Karpas-422 (cell line): Measurements from ENCODE around the gene TEX2. TPM values are rescaled to one million over a fixed set of nuclear protein-coding genes. Genes with fewer than 3 reads are reported as not detected.
"Not testable (repeated sequence)": the region's sequence is repeated elsewhere in the genome, so short reads cannot be mapped to it uniquely, and the experiment has no call there.

Source experiments
- DNase-seq: peaks from one replicate; pipeline ENCODE4 v3.0.0-alpha.2; 2015
- H2AFZ ChIP-seq: fragments of 200-600 bp; sonication (generic); 2 replicates; pipeline ENCODE4 v1.6.1; 2014; ENCODE audit warnings: antibody characterized with exemption, low read length, mixed read lengths
- H3K27ac ChIP-seq: fragments of 200-600 bp; sonication (generic); 2 replicates; pipeline ENCODE4 v1.5.1; 2014; ENCODE audit warnings: mild to moderate bottlenecking, low read length, moderate library complexity
- H3K27me3 ChIP-seq: fragments of 200-600 bp; sonication (generic); 2 replicates; pipeline ENCODE4 v1.6.1; 2014; ENCODE audit warnings: low read length, mixed read lengths
- H3K36me3 ChIP-seq: fragments of 200-600 bp; sonication (generic); 2 replicates; pipeline ENCODE4 v1.6.1; 2014; ENCODE audit warnings: low read length, mixed read lengths; ENCODE audit not compliant: insufficient read depth
- H3K4me1 ChIP-seq: fragments of 200-600 bp; sonication (generic); 2 replicates; pipeline ENCODE4 v1.6.1; 2014; ENCODE audit warnings: mild to moderate bottlenecking, low read length, mixed read lengths
- H3K4me2 ChIP-seq: fragments of 200-600 bp; sonication (generic); 2 replicates; pipeline ENCODE4 v1.6.1; 2014; ENCODE audit warnings: low read length, low read depth, mild to moderate bottlenecking; ENCODE audit not compliant: poor library complexity, severe bottlenecking
- H3K4me3 ChIP-seq: fragments of 200-600 bp; sonication (generic); 2 replicates; pipeline ENCODE4 v1.5.1; 2014; ENCODE audit warnings: mild to moderate bottlenecking, antibody characterized with exemption, low read length, mixed read lengths
- H3K79me2 ChIP-seq: fragments of 200-600 bp; sonication (generic); 2 replicates; pipeline ENCODE4 v1.6.1; 2014; ENCODE audit warnings: mild to moderate bottlenecking, low read length, mixed read lengths
- H3K9ac ChIP-seq: fragments of 200-600 bp; sonication (generic); 2 replicates; pipeline ENCODE4 v1.6.0; 2014; ENCODE audit warnings: low read length
- H3K9me2 ChIP-seq: fragments of 200-600 bp; sonication (generic), shearing (Covaris generic); replicated peaks from 2 replicates; pipeline ENCODE4 v1.6.0; 2014; ENCODE audit warnings: mild to moderate bottlenecking, low read length, moderate library complexity; ENCODE audit not compliant: insufficient read depth
- H3K9me3 ChIP-seq: fragments of 300-700, 200-600 bp; sonication (generic); 2 replicates; pipeline ENCODE4 v1.6.1; 2014; ENCODE audit warnings: low read length, mixed read lengths
- H4K20me1 ChIP-seq: fragments of 200-600 bp; sonication (generic); 2 replicates; pipeline ENCODE4 v1.6.1; 2014; ENCODE audit warnings: mild to moderate bottlenecking, antibody characterized with exemption, low read length, low read depth; ENCODE audit not compliant: insufficient read depth
- total RNA-seq: library from RNA; depleted of rRNA; stranded (reverse); fragments of >200 nt; shearing (Covaris generic); gene quantifications from 2 replicates; pipeline ENCODE4 v1.2.3, GENCODE V29; 2014; ENCODE audit warnings: low replicate concordance

The TEX2 gene
- total RNA-seq, 1 experiment from 2014 or later, result 5.5 TPM

DNA sequence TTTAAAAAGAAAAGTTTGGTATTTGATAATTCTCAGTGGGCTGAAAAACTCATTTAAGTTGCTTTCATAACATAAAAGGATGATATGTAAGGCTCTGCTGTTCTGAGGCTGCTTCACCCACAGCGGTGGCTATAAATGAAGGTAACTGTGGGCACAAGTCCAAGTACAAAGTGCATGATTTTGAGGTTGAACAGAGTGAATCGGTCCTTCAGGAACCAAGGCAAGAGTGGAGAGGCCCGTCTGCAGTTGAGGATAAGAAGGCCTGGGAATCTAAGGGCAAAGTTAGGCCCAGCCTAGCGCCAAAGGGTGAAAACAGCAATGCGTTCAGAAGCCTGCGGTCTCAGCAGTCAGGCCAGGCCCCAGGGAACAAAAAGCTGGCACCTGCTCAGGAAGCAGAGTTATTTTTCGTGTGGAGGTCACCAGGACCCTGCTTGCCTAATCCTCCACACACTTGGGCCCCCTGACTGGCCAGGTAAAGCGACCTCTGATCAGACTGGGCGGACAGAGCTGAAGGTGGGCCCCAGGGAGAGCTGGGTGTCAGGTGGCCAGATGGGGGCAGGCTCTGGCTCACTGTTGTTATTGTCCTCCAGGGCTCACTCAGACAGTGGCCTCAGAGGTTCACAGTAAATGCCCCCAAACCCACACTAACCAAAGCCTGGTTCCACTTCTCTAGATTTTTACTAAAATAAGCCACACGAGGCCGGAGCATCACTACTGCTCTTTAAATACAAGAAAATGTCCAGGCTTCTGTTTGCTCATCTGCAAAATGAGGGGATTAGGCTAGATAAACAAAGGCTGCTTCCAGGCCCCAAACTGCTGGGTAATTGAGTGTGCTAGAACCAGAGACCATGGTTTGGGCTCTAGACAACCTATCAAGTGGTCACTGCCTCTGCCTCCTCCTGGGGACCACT lies 46.5 kb downstream of the TEX2 start:
- no peak for DNase-seq
- Histone ChIP-seq H3K4me1 (no peaks in the 10 kb centered on the region), H3K9ac (no peak overlapping the region), H4K20me1 (peaks cover 13% of the 10 kb centered on the region; the same call in 1 of the 2 replicates), H3K36me3 (no peaks in the 10 kb centered on the region), H3K27me3 (no peaks in the 10 kb centered on the region), H3K4me3 (no peak overlapping the region), H2AFZ (no peak overlapping the region), H3K79me2 (no peaks in the 10 kb centered on the region), H3K9me2 (no peaks in the 10 kb centered on the region), H3K9me3 (no peaks in the 10 kb centered on the region), H3K4me2 (no peak overlapping the region), H3K27ac (no peak overlapping the region)

DNA sequence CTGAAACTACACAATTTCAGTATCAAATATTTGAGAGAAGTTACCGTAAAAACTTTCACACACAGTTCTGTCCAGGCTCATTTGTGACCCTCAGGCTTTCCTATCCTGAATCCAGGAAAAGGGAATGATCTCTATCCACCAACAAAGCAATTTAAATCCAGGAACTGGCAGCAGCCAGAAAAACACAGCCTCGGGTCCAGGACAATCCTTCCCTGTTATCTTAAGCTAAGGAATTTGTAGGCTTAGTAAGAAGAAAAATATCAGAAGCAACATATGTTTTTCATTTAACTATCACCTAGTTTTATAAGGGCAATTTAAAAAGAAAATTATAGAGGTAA lies 47.1 kb downstream of the TEX2 start:
- Histone ChIP-seq H3K4me3 (no peak overlapping the region), H3K27me3 (no peaks in the 10 kb centered on the region), H3K4me2 (no peak overlapping the region), H3K79me2 (no peaks in the 10 kb centered on the region), H3K4me1 (no peaks in the 10 kb centered on the region), H3K27ac (no peak overlapping the region), H3K9me3 (no peaks in the 10 kb centered on the region), H4K20me1 (peaks cover 13% of the 10 kb centered on the region; the same call in 1 of the 2 replicates), H3K36me3 (no peaks in the 10 kb centered on the region), H2AFZ (no peak overlapping the region), H3K9ac (no peak overlapping the region), H3K9me2 (no peaks in the 10 kb centered on the region)
- no peak for DNase-seq

DNA sequence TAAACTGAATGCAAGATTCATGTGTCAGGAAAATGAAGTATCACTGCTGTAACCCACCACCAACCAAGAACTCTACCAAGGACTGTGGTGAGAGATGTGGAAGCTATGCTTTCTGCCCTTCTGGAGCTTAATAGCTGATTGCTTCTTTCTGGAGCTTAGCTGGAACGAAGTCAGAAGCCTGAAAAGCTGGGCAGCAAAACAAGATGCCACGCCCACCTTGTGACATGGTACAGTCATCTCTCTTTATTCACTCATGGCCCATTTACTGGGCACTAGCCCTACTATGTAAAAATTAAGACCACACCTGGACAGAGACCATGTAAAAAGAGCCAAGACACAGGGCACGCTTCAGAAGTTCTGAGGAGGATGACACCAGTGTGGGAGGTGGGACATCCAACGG lies 48.1 kb downstream of the TEX2 start:
- Histone ChIP-seq H3K4me1 (no peaks in the 10 kb centered on the region), H3K4me2 (no peak overlapping the region), H4K20me1 (peaks cover 12% of the 10 kb centered on the region; the same call in 1 of the 2 replicates), H3K27me3 (no peaks in the 10 kb centered on the region), H3K4me3 (no peak overlapping the region), H3K79me2 (no peaks in the 10 kb centered on the region), H3K9me2 (no peaks in the 10 kb centered on the region), H3K9me3 (no peaks in the 10 kb centered on the region), H3K27ac (no peak overlapping the region), H3K36me3 (no peaks in the 10 kb centered on the region), H3K9ac (no peak overlapping the region), H2AFZ (no peak overlapping the region)
- no peak for DNase-seq

DNA sequence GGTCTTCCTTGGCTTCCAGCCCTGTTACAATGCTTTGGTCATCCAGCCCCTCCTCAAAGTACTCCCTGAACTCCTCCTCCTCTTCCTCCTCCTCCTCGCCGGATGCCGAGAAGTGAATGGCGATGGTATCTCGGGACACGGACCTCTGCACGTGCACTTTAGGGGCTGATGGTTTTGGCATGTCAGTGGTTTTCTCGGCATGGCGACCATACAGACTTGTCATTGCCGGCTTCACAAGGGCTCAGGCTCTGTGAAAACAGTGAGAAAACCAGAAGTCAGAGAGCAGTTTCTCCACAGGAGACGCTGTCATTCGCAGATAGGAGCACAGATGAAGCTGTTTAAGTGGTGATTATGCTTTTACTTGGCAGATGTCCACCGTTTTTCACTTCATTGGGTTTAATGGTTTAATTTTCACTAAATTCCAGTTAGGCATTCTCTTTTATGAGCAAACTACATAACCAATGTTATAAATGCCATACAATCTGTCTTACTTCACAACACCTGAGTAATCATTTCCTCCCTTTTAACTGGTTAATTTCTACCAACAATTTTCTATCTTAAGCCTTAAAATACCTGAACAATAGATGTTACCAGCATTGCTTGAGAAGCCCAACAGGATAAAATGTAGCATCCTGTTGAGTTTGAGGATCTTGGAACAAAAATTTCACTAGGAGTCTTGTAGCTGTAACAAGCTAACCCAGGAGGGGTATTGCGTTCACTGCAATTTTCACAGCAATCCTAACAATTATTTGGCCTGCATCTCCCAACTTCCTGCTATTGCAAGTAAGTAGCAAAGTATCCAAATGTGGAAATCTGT lies 48.9 kb downstream of the TEX2 start:
- Histone ChIP-seq H3K27me3 (no peaks in the 10 kb centered on the region), H3K9me2 (no peaks in the 10 kb centered on the region), H2AFZ (no peak overlapping the region), H3K4me1 (no peaks in the 10 kb centered on the region; the same call in 1 of the 2 replicates), H3K9ac (no peak overlapping the region), H3K4me3 (no peak overlapping the region), H3K9me3 (no peaks in the 10 kb centered on the region), H3K36me3 (no peaks in the 10 kb centered on the region), H3K79me2 (no peaks in the 10 kb centered on the region), H3K4me2 (no peak overlapping the region), H4K20me1 (peaks cover 9% of the 10 kb centered on the region; the same call in 1 of the 2 replicates), H3K27ac (no peak overlapping the region)
- no peak for DNase-seq

DNA sequence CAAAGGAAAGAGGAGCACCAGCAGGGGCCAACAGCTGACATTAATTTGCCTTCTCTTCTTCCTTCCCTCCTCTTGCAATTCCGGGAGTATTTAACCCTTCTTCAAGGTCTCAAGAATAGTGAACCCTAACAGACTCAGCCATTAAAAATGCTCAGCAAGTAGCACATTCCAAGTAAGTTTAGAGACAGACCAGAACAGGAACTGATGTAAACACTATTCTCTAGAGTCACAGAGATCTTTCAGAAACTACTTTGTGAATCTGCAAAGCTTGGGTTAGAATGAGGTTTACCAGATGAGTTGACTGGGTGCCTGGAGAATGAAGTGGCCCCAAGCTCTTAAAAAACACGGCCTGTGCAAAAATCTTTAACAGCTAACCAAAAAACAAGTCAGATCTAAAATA lies 50.9 kb downstream of the TEX2 start:
- Histone ChIP-seq H3K79me2 (no peaks in the 10 kb centered on the region), H3K4me2 (no peak overlapping the region), H3K9me2 (no peaks in the 10 kb centered on the region), H2AFZ (no peak overlapping the region), H4K20me1 (peaks cover 8% of the 10 kb centered on the region; the same call in 1 of the 2 replicates), H3K36me3 (no peaks in the 10 kb centered on the region), H3K27ac (no peak overlapping the region), H3K4me3 (no peak overlapping the region), H3K27me3 (no peaks in the 10 kb centered on the region), H3K9me3 (no peaks in the 10 kb centered on the region), H3K4me1 (no peaks in the 10 kb centered on the region; the same call in 1 of the 2 replicates), H3K9ac (no peak overlapping the region)
- no peak for DNase-seq

DNA sequence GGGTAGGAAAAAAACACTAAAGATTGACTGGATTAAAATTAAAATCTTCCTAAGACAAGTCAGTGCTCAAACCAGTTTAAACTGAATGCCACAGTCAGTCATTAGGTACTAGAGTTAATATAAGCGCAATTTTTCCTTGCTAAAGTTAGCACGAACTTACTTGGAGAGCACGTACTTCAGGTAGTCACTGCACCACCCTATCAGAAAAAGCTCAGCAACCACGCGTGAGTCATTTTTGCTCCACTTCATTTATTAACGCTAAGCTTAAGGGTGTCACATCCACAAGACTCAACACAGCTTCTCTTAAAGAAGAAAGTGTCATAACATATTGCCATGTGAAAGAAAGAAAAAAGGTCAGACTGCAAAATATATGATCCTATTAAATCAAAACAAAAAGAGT lies 53.1 kb downstream of the TEX2 start:
- Histone ChIP-seq H3K27me3 (no peaks in the 10 kb centered on the region), H3K9me2 (no peaks in the 10 kb centered on the region), H3K27ac (no peak overlapping the region), H3K4me1 (no peaks in the 10 kb centered on the region; the same call in 1 of the 2 replicates), H2AFZ (no peak overlapping the region), H3K9ac (no peak overlapping the region), H4K20me1 (peaks cover 11% of the 10 kb centered on the region; the same call in 1 of the 2 replicates), H3K36me3 (no peaks in the 10 kb centered on the region), H3K79me2 (no peaks in the 10 kb centered on the region), H3K4me2 (no peak overlapping the region), H3K4me3 (no peak overlapping the region), H3K9me3 (no peaks in the 10 kb centered on the region)
- no peak for DNase-seq

DNA sequence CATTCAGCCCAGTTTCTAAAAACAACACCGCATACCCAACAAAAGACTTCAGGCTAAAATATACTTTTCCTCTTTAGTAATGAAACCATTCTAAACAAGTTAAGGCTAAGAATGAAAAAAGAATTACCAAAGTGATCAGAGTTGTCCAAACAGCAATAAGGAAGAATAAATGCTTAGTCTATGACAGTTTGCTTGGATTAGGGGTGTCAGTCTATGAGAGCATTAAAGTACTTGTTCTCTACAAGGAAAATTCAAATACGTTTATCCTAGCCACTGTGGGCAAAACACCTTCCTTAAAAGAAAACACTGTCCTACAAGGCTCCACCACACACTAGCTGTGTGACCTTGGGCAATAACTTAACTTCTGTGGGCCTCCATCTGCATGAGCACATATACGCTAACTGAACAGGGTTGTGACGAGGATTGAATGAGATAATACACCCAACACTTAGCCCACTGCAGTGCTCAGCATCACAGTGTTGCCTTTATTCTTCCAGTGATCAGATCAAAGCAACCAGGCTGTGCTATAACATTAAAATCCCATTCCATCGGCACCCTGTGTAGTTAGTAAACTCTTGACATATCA lies 53.6 kb downstream of the TEX2 start:
- Histone ChIP-seq H4K20me1 (peaks cover 11% of the 10 kb centered on the region; the same call in 1 of the 2 replicates), H3K79me2 (no peaks in the 10 kb centered on the region), H3K27me3 (no peaks in the 10 kb centered on the region), H3K36me3 (no peaks in the 10 kb centered on the region), H3K9me2 (no peaks in the 10 kb centered on the region), H3K27ac (no peak overlapping the region), H3K4me2 (no peak overlapping the region), H2AFZ (no peak overlapping the region), H3K4me3 (no peak overlapping the region), H3K9ac (no peak overlapping the region), H3K9me3 (no peaks in the 10 kb centered on the region), H3K4me1 (no peaks in the 10 kb centered on the region; the same call in 1 of the 2 replicates)
- DNase-seq, result no peak

DNA sequence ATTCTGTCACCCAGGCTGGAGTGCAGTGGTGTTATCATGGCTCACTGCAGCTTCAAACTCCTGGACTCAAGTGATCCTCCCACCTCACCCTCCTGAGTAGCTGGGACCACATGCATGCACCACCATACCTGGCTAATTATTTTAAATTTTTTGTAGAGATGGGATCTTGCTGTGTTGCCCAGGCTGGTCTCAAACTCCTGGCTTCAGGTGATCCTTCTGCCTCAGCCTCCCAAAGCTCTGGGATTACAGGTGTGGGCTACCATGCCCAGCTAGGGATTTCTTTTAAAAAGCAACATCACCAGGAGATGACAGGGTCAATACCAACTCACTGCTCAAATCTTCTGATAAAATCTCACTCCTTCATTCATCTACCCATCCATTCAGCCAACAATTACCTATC lies 54.4 kb downstream of the TEX2 start:
- not testable (repeated sequence) for H3K27ac ChIP-seq, H3K9me2 ChIP-seq, H3K27me3 ChIP-seq, DNase-seq, H2AFZ ChIP-seq, H3K4me3 ChIP-seq, H3K79me2 ChIP-seq, H3K36me3 ChIP-seq, H3K9me3 ChIP-seq, H3K4me2 ChIP-seq, H3K9ac ChIP-seq, H3K4me1 ChIP-seq
- H4K20me1 ChIP-seq, result peaks cover 11% of the 10 kb centered on the region; the same call in 1 of the 2 replicates
